Stimulated activated CD8-positive, alpha-beta memory T cell treated with anti-CD3 and anti-CD28 coated beads, Interleukin-7, amount 100 ng/mL, for 1 hour (primary cell): Measurements from ENCODE around the gene LSP1.

ENCODE experiments used
- DNase-seq, 2 donors: peaks; one replicate each; pipeline ENCODE4 v3.0.0-alpha.2; 2020; ENCODE audit warnings: low read depth in 2 of 2

Gene LSP1

DNA sequence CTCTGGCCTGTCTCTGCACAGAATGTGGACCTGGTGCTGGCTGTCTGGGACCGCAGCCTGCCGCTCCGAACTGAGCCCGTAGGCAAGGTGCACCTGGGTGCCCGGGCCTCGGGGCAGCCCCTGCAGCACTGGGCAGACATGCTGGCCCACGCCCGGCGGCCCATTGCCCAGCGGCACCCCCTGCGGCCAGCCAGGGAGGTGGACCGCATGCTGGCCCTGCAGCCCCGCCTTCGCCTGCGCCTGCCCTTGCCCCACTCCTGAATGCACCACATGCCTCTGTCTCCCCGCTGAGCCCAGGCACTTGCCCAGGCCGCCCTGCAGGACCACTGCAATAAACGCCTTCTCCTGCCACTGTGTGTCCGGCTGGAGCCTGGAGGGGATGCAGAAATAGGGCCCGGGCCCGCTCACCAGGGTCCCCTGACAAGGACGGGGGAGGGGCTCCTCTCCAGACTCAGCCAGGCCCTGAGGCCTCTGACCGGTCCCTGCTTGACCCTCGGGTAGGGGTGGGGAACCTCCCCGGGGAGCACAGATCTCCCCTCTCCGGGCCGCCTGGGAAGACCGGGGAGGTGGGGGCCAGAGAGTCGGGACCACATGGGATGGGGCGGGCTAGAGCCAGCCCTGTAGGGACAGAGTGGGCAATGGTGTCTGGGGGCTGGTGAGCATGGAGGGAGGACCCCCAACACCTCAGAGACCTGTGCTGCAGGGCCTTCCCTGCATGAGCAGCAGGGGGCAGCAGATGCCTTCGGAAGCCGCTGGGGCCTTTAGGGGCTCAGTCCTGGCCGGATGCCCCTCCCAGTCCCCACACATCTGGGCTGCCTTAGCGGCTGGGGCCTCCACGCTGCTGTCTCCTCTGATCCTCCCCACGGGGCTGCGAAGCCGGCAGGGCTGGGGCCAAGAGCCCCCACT is 15.5 kb upstream of the LSP1 start:
- DNase-seq, result peak; percentile 69 to 73

DNA sequence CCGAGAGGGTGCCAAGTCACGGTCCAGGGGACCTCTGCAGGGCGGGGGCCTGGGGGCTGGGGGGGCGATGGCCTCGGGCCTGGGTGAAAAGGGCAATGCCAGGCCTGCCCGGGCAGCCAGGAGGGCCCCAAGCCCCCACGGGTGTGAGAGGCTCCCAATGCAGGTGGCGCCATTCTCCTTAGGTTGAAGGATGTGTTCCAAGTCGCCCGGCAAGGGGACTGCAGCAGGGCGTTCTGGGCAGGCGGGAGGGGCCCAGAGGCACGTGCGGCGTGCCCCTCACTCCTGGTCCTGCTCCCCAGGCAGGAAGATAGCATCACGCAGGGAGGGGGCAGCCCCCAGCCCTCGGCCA is 14.8 kb upstream of the LSP1 start:
- no peak for DNase-seq

DNA sequence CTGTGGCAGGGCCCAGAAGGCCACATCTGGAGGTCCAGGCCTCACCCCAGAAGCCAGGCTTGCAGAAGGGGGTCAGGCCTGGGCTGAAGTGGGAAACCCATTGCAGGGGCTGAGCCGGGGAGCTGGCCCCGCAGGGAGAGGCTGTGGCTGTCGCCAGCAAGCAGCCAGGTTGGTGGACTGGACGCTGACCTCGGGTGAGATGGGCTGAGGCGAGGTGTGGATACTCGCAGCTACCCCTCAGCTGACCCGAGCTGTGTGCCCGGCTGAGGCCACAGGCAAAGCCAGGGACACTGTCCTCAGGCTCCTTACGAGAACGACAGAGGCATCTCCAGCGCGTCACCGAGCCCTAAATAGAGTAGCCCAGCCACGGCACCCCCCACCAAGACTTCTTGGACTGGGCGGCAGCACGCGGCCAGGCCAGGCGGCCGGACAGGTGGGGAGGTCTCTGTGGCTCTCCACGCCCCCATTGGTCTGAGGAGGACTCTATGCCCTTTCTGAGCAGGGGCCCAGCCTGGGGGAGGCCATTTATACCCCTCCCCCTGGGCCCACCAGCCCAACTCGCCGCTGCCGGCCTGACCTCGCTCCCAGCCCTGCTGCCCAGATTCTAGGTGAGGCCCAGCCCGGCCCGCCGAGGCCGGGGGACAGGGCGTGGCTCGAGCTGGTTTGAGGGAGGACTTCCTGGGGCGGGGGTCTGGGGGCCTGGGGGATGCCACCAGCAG is 14.3 kb upstream of the LSP1 start, which contains the start of gene TNNI2:
TNNI2 (plus strand) TSS at position 556 of the 719 bp plus-strand sequence. CDS start 716 bp downstream, outside the sequence.
- no peak for DNase-seq

DNA sequence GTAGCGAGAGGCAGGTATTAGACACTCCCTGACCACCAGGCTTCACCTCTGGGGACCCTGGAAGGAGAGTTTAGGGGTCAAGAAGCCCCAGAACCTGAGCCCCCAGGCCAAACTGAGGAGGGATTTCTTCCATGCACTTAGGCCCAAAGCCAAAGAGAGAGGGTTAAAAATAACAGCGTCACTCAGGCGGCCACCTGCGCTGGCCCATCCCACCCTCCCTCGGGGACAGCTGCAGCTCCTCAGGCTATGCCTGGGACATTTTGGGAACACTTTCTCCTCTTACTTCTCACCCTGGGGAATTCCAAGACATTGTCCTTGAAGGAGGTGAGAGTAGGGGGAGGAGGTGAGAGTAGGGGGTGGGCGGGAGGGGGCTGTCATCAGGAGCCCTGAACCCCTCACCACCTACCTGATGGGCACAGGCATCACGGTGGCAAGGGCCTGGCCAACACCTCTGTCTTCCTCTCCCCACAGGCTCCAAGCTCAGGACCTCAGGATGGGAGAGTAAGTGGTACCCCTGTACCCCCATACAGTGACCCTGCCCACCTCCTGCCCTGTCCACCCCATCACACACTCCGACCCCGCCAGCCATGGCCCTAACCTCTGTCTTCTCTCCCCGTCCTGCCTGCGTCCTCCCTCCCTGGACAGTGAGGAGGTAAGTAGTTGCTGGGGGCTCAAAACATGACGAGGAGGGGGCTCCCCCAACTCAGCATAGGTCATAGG is 13.5 kb upstream of the LSP1 start:
- DNase-seq, result no peak

DNA sequence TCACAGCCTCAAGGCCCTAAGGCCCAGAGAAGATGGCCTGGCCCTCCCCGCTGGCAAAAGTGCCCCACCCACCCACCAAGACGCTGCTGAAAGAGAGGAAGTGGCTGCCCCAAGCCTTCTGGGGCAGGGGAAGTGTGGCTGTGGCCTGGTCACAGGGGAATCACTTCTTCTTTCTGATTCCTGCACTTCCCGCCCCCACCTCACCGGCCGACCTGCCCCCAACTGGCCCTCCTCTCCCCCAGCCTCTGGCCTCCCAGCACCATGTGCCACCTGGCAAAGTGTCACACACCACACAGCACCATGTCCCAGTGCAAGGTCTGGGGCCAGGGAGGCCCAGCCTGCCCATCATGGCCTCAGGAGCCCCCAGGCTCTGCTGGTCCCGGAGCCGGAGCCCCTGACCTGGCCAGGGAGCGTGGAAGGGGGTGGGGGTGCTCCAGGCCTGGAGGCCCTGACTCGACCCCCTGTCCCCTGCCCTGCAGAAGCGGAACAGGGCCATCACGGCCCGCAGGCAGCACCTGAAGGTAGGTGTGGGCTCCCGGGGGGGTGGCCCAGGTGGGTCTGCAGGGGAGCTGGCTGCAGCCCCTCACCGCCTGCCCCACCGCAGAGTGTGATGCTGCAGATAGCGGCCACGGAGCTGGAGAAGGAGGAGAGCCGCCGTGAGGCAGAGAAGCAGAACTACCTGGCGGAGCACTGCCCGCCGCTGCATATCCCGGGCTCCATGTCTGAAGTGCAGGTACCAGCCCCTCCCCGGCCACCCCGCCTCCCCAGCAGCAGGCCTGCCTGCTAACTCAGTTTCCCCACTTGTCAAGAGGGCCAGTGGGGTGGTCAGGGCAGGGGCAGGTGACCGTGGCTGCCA is 12.7 kb upstream of the LSP1 start:
- DNase-seq, result no peak

DNA sequence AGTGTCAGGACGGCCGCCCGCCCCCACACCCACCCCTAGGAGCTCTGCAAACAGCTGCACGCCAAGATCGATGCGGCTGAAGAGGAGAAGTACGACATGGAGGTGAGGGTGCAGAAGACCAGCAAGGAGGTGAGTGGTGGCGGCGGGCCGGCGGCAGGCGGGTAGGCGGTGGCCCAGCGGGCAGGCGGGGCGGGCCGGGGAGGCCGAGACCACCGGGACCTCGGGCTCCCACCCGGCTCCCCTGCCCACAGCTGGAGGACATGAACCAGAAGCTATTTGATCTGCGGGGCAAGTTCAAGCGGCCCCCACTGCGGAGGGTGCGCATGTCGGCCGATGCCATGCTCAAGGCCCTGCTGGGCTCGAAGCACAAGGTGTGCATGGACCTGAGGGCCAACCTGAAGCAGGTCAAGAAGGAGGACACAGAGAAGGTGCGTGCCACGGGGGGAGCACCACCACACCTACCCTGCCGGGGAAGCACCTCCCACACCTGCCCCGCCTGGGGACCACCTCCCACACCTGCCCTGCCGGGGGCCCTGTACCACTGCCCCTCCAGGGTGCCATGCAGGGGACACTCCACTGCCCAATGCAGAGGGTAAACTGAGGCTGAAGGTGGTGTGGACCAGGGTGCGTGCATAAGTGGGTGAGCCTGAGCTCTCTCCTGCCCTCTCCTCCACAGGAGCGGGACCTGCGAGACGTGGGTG is 12.0 kb upstream of the LSP1 start:
- no peak for DNase-seq

DNA sequence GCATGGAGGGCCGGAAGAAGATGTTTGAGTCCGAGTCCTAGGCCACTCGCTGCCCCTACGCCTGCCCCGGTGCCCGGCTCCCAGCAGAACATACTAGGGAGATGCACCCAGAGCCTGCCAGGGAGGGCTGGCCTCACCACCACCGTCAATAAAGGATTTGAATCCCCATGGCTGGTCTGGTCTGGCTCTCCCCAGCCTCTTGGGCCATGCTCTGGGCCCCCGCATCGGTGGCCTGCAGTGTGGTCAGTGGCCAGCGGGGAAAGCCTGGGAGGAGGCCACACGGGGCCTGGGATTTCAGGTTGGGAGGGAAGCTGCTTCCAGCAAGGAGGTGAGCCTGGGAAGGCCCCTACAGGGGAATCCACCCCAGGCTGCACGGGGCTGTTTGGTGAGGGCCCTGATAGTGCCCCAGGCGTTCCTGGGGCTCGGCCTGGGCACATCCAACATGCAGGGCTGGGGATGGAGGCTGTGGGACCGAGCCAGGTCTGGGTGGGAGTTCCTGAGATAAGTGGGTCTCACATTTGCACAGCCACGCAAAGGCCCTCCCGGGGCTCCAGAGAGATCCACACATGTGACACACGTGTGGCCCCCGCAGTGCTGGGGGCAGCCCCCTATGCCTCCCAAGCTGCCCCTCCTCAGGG is 11.3 kb upstream of the LSP1 start:
- DNase-seq, result no peak

DNA sequence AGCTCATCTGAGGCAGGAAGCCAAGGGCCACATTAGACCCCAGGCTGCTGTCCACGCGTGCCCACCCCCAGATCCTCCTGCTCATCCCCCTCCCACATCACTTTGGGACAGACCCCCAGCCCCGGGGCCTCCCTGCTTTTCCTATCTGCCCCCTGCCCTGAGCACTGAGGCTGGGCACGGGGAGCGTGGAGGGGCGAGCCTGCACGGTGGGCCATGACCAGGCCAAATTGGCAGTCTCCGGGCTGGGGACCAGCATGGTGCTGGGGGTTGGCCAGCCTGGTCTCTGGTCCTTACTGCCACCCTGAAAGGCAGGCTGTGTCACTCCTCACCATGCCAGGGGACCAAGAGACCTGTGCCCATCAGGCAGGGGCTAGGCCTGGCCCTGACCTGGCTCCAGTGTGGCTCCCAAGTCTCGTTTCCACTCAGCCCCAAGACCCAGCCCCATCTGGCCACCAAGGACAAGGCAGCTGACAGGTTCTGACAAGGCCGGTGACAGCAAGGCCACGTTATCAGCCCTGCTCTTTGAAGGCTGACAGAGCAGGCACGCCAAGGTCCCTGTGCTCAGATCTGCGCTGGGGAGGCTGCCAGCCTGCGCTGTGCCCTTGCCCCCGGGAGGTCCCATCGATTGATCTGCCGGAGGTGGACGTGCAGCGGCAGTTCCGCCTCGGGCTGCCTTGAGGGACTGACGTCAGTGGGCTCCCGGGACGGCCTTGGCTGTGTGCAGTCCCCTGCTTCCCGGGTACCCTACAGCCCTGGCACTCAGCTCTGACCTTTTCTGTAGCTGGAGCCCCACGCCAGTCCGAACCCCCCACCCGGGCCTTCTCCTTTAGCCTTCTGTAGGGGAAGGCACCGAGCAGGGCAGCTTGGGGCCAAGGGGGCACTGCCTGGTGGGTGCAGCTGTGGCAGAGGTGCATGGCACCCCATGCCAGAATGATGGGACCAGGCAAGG is 10.5 kb upstream of the LSP1 start:
- DNase-seq, result no peak

DNA sequence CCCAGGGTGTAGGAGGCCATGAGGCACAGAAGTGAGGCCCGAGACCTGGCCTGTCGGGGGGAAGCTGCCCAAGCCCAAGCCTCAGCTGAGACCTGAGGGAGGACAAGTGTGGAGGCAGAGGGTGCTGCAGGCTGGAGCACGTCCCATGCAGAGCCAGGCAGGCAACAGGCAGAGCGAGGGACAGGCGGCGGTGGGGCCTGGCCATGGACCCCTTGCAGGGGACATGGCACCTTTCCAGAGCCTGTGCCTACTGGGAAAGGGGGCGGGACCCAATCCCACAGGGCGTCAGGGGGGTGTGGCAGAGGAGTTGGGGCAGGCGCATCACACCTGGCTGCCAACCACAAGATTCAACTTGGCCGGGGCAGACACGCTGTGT is 9.8 kb upstream of the LSP1 start:
- no peak for DNase-seq

DNA sequence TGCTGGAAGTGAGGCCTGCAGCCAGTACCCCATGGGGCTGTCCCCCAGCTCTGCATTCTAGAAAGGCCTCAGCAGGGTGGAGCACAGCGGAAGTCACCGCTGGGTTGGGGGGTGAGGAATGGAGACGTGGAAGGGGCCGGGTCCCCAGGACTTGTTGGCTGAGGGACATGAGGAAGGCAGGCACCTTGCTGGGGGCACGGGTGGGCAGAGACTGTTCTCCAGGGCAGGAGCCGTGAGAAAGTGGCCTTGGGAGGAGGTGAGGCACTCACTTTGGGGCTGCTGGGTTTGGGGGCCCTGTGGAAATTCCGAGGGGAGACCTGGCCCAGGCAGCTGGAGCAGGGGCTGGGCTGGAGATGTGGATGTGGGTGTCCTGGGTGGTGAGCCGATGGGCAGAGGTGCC is 9.1 kb upstream of the LSP1 start:
- DNase-seq, result no peak

DNA sequence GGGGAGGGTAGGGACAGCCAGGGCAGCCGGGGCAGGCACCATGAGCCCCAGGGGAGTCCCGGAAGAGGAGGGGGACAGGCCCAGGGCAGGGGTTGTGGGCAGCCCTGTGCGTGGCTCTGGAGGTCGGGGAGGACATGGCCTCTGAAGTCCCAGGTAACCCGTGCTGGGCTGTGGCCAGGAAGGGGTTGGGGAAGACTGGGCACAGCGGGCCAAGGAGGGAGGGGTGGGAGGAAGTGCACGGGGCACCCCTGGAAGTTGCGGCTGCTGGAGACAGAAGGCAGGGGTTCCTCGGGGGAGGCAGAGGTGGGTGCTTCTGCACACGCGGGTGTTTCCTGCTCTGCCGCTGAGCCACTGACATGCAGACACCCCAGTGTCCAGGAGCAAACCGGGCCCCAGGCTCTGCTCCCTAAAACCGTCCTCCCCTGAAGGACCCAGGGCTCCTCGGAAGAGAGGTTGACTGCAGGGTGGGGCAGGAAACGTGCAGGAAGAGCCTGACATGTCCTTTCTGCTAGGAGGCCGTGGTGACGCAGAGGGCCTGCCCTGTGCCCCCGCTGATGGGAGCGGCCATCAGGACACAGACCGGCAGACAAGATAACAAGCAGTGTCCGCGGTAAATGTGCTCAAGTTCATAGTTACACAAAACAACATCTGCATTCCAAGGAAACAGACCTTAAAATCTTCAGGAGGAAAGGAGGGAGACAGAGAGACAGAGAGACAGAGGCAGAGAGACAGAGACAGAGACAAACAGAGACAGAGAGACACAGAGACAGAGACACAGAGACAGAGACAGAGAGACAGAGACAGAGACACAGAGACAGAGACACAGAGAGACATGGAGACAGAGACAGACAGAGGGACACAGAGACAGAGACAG is 8.4 kb upstream of the LSP1 start:
- no peak for DNase-seq

DNA sequence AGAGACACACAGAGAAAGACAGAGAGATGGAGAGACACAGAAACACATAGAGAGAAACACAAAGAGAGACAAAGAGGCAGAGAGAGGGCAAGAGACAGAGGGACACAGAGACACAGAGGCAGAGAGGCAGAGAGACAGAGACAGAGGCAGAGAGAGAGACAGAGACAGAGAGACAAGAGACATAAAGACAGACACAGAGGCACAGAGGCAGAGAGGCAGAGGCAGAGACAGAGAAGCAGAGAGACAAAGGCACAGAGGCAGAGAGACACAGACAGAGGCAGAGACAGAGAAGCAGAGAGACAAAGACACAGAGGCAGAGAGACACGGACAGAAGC is 7.8 kb upstream of the LSP1 start:
- DNase-seq, result no peak

DNA sequence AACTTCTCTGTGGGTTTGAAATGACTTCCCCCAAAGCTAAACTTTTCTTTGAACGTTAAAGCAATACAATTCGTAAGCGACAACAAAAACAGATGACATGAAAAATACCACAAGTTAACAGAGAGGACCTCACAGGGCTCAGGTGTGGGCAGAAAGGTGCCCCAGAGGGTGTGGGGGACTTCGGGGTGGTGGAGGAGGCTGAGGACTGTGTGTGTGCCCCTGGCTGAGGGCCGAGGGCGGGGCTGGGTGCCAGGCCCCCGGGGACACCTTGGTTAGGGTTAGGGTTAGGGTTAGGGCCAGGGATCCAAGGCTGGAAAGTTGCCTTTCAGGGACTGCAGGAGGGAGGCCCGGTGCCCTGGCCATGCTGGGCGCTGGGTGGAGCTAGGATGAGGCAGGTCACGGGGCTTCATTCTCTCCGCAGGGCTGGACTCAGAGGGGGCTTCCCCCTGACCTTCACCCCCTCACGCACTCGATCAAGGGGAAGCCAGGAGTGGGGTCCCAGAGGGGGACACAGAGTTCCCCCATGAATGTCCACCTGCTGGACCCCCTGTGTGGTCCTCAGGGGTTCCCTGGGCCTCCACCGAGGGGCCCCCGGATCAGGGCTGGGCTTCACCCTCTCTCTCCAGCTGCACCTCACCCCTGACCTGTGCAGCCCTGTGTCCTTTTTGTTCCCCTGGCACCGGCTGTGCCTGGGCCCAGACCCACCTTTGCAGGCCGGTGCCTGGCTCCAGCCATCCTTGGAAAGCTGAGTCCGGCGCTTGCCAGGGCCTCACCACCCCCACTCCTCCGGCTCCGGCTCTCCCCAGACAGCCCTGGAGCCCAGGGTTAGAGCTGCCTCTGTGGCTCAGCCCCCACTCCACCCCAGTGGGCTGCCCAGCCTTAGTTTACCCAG is 7.1 kb upstream of the LSP1 start:
- DNase-seq, result no peak

DNA sequence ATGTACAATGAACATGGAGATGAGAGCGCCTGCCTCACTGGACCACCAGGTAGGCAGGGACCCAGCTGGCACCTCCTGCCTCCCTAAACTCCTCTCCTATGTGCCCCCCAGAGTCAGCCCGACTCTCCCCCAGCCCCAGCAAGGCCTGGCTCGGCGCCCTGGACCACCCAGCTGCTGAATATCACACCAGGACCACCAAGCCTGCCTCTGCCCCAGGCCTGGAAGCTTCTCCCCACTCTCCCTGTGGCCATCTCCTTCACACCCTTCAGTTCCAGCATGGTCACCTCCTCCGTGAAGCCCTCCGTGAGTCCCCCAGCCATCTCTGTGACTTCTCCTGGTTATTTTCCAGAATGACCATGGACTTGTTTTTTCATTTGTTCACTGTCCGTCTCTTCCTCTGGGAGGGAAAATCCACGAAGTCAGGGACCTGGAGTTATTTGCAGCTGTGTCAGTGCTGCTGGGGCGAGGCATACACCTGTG is 6.4 kb upstream of the LSP1 start:
- no peak for DNase-seq

DNA sequence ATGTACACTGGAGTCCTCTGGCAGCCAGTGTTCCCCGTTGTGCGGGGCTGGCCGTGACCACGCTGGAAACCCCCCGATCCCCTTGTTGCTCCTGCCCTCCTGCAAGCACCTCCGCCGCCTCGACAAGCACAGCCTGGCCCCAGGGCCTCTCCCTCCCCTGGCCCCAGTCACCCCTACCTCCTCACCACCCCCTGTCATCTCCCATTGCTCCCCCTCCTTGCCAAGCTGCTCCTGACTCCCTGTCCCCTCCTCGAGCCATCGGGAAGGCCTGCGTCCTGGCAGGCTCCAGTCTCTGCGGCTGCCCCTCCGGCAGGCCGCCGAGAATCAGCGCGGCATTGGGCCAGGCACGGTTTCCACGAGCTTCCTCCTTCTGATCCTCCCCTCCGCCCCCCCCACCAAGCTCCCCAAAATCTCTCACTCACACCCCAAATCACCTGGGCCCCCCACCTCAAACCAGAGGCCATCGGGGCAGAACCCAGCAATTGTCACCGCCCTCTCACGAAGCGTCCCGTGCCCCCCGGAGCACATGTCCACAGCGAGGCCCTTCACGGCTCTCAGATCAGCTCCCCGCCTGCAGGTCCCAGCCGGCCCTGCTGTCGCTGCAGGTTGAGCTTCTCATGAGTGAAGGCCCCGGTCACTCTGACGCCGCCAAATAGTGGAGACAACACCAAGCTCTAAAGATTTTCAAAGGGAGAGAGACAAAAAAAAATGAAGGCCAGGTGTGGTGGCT is 5.7 kb upstream of the LSP1 start:
- DNase-seq, result no peak

DNA sequence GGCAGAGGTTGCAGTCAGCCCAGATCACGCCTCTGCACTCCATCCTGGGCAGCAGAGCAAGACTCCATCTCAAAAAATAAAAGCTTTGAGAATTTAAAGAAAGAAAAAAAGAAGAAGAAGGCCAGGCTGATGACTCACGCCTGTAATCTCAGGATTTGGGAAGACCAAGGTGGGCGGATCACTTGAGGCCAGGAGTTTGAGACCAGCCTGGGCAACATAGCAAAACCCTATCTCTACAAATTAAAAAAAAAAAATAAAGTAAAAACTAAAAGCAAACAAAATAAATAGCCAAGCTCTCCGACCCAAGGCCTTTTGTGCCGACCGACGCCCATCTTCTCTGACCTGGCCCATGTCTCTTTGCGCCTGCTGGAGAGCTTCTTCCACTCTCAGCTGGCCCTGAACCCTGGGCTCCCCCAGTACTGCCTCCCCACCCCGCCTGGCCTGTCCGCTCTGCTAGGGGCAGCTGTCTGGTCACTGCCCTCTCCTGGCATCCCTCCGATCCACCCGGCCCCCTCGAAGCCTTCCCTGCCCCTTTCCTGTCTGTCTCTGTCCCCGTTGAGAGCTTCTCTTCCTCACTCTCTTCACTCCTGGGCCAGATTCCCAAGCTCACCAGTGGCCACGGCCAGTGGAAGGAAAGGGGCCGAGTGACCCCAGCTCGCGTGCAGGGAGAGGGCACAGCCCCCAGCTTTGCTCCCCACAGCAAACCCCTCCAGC is 4.8 kb upstream of the LSP1 start:
- no peak for DNase-seq
